ENCODE measurements around the gene RALGAPB. TPM values are rescaled to one million over a fixed set of nuclear protein-coding genes. Genes with fewer than 3 reads are reported as not detected.

Gene RALGAPB
- total and polyA plus RNA-seq, 3 donors from 2014 or later = 49.9 to 64.7 (median 52.6) TPM

DNA sequence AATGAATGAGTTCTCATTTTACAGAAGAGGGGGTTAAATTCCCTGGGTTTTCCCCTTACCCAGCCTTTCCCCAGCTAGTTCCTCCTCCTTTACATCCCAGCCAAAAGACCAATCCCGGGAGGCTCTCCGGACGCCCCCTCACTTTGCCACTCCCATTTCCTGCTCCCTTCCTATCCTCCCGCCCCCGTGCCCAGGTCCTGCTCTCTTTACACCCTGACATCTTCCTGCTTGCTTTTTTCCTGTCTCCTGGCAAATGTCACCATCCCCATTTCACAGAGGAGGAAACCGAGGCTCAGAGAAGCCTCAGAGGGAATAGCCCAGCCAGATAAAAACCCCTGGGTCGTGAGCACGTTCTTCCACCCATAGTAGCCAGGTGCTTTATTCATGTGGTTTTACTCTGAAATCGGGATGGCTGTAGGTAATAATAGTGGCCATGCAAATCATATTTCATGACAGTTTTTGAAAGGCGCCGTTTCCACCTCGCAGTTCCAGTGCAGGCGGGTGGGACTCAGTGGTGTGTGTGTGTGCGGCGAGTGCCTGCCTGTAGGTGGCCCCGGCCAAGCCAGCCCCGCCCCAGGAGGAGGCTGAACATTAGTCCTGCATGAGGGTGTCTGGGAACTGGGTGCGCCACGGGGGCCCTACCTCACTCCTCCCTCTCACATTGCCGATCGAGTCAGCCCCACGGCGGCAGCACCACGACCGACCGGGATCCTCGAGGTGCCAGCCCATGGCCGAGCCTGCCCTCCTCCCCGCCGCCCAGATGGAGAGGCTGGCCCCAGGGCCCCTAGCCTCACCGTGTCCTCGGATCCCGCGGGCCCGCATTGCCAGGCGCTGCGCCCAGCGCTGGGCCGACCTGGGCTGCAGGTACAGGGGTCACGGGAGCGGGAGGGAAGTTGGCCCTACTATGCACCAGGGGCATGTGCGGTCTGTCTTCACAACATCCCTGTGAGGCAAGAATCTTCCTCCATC lies 128.9 kb downstream of the RALGAPB start, which contains the start of gene ARHGAP40:
TSS of gene ARHGAP40 (plus strand) at position 594 of the 969 bp plus-strand sequence.
- H3K4me1 ChIP-seq = no peaks in the 10 kb centered on the region
- H3K9me3 ChIP-seq = no peaks in the 10 kb centered on the region
- no peaks in the 10 kb centered on the region for H3K36me3 ChIP-seq (ENCODE audit: low read depth, missing control alignments)
- H3K27me3 ChIP-seq = no peaks in the 10 kb centered on the region
- intact Hi-C loops (cut with DNase I; ENCODE audit: low total_unique reads) = no loop called here
- H3K27ac ChIP-seq = no peak within 1 kb of the TSS
- TF ChIP-seq, protein P1, sequence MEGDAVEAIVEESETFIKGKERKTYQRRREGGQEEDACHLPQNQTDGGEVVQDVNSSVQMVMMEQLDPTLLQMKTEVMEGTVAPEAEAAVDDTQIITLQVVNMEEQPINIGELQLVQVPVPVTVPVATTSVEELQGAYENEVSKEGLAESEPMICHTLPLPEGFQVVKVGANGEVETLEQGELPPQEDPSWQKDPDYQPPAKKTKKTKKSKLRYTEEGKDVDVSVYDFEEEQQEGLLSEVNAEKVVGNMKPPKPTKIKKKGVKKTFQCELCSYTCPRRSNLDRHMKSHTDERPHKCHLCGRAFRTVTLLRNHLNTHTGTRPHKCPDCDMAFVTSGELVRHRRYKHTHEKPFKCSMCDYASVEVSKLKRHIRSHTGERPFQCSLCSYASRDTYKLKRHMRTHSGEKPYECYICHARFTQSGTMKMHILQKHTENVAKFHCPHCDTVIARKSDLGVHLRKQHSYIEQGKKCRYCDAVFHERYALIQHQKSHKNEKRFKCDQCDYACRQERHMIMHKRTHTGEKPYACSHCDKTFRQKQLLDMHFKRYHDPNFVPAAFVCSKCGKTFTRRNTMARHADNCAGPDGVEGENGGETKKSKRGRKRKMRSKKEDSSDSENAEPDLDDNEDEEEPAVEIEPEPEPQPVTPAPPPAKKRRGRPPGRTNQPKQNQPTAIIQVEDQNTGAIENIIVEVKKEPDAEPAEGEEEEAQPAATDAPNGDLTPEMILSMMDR (IDR thresholded peaks at IDR 0.05) = no peak
- TF ChIP-seq POLR2A (IDR thresholded peaks at IDR 0.05) = no peak
- 2 to 13% methylated on average over 16 to 42 of the region's 42 CpGs for WGBS, 2 donors
- no peak for DNase-seq
- H3K4me3 ChIP-seq = no peak within 1 kb of the TSS

DNA sequence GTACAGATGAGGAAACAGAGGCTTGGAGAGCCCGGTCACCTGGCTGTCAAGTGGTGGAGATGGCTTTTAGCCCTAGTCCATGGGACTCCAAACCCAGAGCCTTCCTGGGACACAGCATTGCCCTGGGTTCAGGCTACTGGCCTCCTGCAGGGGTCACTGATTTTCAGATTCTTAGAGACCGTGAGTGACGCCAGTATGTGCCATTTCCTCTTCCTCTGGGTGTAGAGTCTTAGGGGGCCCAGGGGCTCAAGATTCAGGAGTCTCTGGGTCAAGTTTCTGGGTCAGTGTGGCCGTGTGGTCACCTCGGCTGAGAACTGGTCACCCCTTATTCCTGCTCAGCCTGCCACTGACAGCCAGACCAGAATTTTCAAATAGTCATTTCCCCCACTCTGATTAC lies 129.5 kb downstream of the RALGAPB start:
- intact Hi-C loops (cut with DNase I; ENCODE audit: low total_unique reads) = no loop called here
- no peaks in the 10 kb centered on the region for H3K36me3 ChIP-seq (ENCODE audit: low read depth, missing control alignments)
- WGBS, 2 donors = 19 to 43% methylated on average over 5 of the region's 5 CpGs
- DNase-seq = no peak
- TF ChIP-seq, protein P1 (IDR thresholded peaks at IDR 0.05) = no peak
- no peak for TF ChIP-seq POLR2A (IDR thresholded peaks at IDR 0.05)
- no peak overlapping the region for H3K27ac ChIP-seq
- H3K27me3 ChIP-seq = no peaks in the 10 kb centered on the region
- H3K4me3 ChIP-seq = no peak overlapping the region
- H3K4me1 ChIP-seq = no peaks in the 10 kb centered on the region
- no peaks in the 10 kb centered on the region for H3K9me3 ChIP-seq

DNA sequence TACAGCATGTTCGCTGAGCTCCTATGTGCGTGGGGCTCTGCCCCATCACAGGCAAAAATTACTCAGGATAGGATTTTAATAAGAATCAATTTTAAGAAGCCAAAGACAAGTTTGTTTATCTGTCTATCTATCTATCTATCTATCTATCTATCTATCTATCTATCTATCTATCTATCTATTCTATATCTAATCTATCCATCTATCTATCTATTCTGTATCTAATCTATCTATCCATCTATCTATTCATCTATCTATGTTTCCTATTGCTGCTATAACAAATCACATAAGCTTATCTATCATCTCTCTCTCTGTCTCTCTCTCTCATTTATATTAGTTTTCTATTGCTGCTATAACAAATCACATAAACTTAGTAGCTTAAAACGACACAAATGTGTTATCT lies 130.6 kb downstream of the RALGAPB start:
- no peaks in the 10 kb centered on the region for H3K27me3 ChIP-seq
- TF ChIP-seq POLR2A (IDR thresholded peaks at IDR 0.05) = no peak
- TF ChIP-seq, protein P1 (IDR thresholded peaks at IDR 0.05) = no peak
- H3K4me1 ChIP-seq = no peaks in the 10 kb centered on the region
- intact Hi-C loops (cut with DNase I; ENCODE audit: low total_unique reads) = no loop called here
- 74 to 85% methylated on average over 3 of the region's 3 CpGs for WGBS, 2 donors
- H3K36me3 ChIP-seq (ENCODE audit: low read depth, missing control alignments) = no peaks in the 10 kb centered on the region
- no peak for DNase-seq
- no peak overlapping the region for H3K4me3 ChIP-seq
- no peaks in the 10 kb centered on the region for H3K9me3 ChIP-seq
- no peak overlapping the region for H3K27ac ChIP-seq

DNA sequence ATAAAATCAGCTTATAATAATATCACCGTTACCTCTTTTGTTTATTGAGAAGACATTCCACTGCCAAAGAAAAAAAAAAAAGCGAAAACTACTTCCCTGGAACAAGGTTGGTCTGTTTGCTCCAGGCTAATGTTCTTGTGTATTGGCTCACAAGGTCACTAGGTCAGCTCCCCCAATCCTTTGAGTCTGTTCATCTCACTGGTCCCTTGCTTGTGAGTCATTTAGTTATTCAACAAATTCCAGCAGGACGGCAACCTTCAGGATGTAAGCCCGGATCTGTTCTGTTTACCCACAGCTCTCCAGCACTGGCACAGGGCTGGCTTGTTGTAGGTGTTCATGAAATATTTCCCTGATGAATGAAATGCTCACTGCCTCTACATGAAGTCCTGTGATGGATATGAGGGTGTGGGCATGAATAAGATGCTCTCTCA lies 132.2 kb downstream of the RALGAPB start:
- no peaks in the 10 kb centered on the region for H3K4me1 ChIP-seq
- no peaks in the 10 kb centered on the region for H3K27me3 ChIP-seq
- no peak for DNase-seq
- H3K36me3 ChIP-seq (ENCODE audit: low read depth, missing control alignments) = no peaks in the 10 kb centered on the region
- H3K4me3 ChIP-seq = no peak overlapping the region
- intact Hi-C loops (cut with DNase I; ENCODE audit: low total_unique reads) = no loop called here
- no peaks in the 10 kb centered on the region for H3K9me3 ChIP-seq
- WGBS, 2 donors = 68 to 74% methylated on average over 4 of the region's 4 CpGs
- H3K27ac ChIP-seq = no peak overlapping the region
- TF ChIP-seq POLR2A (IDR thresholded peaks at IDR 0.05) = no peak
- TF ChIP-seq, protein P1 (IDR thresholded peaks at IDR 0.05) = no peak

All from testis (tissue), 3 donors.